IPS-NIHi7 (cell line): ENCODE data around the gene NUP188.
"Not testable (repeated sequence)": the region's sequence is repeated elsewhere in the genome, so short reads cannot be mapped to it uniquely, and the experiment has no call there.

Experiments
- DNase-seq: peaks from one replicate; pipeline ENCODE4 v3.0.0; 2012; ENCODE audit warnings: mixed read lengths; ENCODE audit errors: extremely low spot score

The NUP188 gene

DNA sequence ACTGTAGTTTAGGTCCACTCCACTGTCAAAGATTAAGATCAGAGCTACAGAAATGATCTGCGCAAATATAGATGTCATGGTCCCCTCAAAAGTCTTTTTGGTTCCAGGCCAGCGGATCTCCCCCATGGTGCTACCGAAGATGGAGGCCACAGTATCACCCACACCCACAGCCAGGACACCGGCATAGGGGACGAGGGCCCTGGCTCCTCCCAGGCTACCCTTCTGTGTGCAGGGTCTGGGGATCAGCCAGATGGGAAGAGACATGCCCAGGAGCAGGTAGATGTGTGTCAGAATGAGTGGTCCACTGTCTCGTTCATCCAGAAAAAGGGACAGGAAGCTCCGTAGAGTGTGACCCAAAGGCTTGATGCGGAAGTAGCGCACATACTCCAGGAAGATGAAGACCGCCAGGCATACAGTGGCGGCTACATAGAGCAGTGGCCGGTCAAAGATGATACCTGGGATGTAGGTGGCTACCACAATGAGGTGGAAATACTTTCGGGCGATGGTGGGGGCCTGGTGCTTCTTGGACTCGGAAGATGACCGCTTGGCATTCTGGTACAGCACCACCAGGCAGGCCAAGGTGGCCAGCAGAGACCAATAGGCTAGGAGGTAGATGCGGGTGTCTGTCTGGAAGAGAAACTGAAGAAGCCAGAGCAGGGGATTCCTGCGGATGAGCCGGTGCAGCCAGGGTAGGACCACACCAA is 1.5 kb upstream of the NUP188 start:
- DNase-seq: no peak

GRCh38 chr9:128946571-128947276 is 775 bp upstream of the NUP188 start:
- DNase-seq: peak; percentile 24

GRCh38 chr9:128947277-128947526 is 297 bp upstream of the NUP188 start:
- no peak for DNase-seq

GRCh38 chr9:128961403-128961802 is 13.9 kb downstream of the NUP188 start:
- DNase-seq: not testable (repeated sequence)

- DNase-seq: no peak
These were observed 22.0 kb downstream of the NUP188 start for GRCh38 chr9:128969491-128969890.

GRCh38 chr9:128972956-128973355 is 25.5 kb downstream of the NUP188 start:
- no peak for DNase-seq

GRCh38 chr9:128979111-128979510 is 31.6 kb downstream of the NUP188 start:
- no peak for DNase-seq

DNA sequence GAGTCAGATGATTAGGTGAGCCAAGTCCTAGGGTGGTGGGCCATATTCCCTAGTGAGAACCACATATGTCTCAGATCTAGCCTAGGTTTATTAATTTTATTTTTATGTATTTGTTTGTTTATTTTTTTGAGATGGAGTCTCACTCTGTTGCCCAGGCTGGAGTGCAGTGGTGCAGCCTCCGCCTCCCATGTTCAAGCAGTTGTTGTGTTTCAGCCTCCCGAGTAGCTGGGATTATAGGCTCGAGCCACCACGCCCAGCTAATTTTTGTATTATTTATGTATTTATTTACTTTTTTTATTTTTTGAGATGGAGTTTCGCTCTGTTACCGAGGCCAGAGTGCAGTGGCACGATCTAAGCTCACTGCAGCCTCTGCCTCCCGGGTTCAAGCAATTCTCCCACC is 36.0 kb downstream of the NUP188 start:
- DNase-seq: no peak

GRCh38 chr9:128986671-128987070 is 39.2 kb downstream of the NUP188 start:
- no peak for DNase-seq

DNA sequence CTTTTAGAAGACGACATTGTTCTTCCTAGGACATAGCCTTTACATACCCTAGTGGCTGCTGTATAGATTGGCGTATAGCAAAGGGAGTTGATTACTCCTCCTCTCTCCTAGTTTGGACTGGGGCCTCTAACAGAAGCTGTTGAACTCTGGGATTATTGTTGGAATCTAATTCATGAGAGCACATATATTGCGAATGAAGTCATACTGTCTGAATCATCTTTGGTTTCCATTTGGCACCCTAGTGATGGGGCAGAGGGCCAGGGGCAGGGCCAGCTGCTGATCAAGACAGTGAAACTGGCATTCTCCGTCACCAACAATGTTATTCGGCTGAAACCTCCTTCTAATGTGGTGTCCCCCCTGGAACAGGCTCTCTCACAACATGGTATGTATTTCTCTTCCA is 40.3 kb downstream of the NUP188 start:
- DNase-seq: no peak

GRCh38 chr9:128992995-128993394 is 45.5 kb downstream of the NUP188 start:
- peak; percentile 42 for DNase-seq

DNA sequence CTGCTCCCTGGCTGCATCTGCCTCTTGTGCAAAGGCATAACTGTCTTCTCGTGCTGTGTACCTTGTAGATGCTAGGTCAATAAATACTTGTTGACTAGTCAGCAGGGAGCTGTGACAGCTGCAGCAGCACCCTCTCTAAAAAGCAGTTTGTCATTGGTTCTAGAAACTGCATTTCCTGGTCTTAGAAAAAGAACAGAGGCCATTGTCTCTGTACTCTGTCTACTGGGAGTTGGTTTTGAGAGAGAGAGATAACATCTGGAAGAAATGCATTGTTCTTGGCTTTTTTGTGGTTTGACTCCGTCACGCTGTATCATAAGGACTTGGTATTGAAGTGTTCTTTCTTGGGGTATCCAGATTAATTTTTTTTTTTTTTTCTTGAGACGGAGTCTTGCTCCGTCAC is 48.3 kb downstream of the NUP188 start:
- no peak for DNase-seq

DNA sequence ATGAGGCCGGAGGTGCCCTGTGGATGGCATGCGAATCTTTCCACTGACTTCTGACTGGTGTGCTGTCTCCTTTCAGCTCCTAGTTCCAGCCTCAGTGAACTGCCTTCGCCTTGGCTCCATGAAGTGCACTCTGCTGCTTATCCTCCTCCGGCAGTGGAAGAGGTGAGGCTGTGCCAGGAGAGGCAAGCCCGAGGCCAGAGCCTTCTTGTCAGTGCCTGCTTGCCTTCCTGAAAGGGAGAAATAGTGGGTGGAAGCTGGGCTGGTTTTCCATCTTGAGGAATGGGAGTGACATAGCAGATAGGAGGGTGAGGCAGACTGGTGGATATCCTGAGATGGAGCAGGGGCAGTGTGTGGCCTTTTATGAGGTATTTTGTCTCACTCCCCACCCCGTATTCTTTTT is 51.0 kb downstream of the NUP188 start:
- DNase-seq: no peak

DNA sequence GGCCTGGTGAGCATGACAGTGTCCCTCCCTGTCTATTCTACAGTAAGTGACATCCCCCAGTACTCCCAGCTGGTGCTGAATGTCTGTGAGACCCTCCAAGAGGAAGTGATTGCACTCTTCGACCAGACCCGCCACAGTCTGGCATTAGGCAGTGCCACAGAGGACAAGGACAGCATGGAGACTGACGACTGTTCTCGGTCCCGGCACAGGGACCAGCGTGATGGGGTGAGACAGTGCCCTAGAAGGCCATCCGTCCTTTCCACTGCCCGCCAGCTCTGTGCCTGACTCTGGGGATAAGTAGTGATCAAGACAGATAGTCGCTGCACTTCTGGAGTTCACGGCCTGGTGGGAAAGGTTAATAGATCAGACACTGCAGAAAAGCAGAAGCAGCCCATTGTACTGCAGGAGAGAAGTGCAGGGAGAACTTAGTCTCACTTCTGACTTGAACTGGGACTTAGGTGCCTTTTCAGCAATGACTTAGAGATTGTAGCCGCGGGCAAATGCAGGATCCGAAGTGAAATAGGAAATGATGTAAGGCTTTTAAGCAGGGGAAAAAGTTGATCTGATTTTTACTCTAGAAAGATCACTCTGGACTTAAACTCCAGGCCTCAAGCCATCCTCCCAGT is 52.2 kb downstream of the NUP188 start:
- DNase-seq: no peak

DNA sequence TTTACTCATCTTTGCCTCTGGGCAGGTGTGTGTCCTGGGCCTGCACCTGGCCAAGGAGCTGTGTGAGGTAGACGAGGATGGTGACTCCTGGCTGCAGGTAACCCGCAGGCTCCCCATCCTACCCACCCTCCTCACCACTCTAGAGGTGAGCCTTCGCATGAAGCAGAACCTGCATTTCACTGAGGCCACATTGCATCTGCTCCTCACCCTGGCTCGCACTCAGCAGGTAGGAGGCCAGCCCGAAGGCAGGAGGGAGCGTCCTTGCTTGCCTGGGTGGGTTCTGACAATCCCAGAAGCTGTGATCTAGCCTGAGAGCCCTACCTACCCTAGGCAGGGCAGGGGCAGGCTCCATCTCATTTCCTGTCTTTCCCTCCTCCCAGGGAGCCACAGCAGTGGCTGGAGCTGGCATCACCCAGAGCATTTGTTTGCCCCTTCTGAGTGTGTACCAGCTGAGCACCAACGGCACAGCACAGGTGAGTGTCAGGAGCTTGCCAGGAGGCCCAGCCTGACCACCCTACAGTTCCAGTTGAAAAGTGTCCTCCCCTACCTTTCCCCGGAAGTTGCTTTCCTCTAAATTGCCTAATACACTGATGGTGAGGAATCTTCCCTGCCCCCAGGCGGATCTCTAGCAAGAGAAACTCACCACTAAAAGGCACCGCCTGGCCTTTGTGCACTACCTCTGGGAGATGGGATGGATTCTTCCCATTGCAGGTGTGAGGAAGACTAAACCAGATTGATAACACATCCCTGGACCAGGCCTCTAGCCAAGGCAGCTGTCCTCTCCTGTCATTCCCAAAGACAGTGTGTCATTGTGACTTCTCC is 54.2 kb downstream of the NUP188 start:
- DNase-seq: no peak

DNA sequence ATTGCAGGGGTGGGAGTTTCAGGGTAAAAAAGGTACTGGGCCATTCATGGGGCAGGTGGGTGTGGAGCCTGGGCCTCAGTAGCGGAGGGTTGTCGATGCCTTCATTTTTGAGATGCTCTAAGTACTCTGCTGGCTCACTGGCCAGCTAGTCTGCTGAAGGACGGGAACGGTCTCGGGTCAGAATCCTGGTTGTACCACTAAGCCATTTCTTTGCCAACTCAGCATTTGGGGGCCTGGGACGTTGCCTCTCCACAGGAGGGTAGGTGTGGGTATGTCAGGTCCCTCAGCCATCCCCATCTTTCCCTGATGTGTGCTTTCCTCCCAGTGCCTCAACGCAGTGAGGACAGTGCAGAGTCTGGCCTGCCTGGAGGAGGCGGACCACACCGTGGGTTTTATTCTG is 55.5 kb downstream of the NUP188 start:
- DNase-seq: no peak

DNA sequence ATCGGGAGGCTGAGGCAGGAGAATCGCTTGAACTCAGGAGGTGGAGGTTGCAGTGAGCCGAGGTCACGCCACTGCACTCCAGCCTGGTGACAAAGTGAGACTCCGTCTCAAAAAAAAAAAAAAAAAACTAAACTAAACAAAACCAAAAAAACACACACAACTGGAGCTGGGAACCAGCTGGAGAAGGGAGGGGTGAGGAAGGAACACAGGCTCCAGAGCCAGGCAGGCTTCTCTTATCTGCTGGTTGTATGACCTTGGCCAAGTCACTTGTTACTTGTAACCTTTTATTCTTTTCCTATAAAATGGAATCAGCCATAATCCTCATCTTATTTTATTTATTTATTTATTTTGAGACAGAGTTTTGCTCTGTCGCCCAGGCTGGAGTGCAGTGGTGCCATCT is 56.7 kb downstream of the NUP188 start:
- not testable (repeated sequence) for DNase-seq

- no peak for DNase-seq
These were observed 58.0 kb downstream of the NUP188 start for GRCh38 chr9:129005336-129005997.

DNA sequence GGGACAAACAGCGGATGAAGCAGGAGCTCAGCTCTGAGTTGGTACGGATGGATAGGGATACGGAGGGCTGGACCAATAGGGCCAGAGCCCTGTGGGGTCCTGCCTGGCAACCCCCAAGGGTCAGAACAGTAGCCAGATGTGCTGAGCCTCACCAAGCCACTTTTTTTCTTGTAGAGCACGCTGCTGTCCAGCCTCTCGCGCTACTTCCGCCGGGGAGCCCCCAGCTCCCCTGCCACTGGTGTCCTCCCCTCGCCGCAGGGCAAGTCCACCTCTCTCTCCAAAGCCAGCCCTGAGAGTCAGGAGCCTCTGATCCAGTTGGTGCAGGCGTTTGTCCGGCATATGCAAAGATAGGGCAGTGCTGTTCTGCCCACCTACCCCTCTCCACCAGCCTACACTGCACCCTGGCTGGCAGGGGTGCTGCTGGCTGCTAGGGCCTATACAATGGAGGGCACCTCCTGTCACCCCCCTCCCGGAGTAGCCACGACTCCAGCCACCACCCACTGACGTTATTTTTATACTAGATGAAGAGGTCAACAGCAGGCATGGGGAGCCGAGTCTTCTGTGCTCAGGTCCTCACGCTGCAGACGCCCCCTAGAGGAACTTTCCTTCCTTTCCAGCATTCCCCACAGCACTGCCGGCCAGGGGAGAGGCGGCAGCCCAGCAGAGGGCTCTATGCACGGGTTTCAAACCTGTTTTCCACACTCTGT is 59.0 kb downstream of the NUP188 start:
- peak; percentile 95 for DNase-seq

DNA sequence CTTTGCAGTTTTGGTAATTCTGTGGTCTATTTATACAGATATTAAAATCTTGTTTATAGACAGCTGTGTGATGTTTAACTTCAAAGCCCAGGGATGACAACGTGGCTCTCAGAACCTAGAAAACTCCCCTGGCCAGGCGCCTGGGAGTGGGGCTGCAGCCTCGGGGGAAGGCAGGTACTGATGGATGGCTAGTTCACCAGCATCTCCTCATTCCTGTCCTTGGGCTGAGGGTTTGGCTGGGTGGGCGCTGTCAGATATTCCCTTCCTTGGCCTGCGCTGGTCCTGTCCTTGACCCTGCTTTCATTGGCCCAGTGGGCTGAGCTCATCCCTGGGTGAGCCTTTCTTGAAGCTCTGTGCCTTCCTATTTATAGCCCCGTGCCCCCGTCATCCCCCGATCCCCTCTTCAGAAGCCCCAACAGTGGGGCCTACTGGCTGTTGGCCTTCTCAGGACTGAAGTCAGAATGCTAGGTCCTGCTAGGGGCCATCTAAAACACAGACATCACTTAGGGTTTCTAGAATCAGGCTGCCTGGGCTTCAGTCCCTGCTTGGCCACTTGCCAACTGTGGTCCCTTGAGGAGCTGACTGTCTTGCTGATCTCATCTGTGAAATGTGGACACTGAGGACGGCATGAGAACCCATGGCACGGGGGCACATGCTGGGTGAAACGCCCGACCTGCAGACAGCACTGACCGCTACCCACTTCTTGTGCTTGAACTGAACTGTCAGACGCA is 59.7 kb downstream of the NUP188 start:
- no peak for DNase-seq
